Stimulated activated CD4-positive, alpha-beta T cell treated with anti-CD3 and anti-CD28 coated beads, TNF-alpha, amount 100 ng/mL, for 1 hour (primary cell): ENCODE results near the gene KIFC1.
A peak's percentile ranks its signal among the peaks of the same experiment; 100 is the strongest.

Experiments
- DNase-seq, 3 donors: peaks; one replicate each; pipeline ENCODE4 v3.0.0-alpha.2; 2020; ENCODE audit warnings: low read depth in 3 of 3, low spot score in 1 of 3

KIFC1 gene

DNA sequence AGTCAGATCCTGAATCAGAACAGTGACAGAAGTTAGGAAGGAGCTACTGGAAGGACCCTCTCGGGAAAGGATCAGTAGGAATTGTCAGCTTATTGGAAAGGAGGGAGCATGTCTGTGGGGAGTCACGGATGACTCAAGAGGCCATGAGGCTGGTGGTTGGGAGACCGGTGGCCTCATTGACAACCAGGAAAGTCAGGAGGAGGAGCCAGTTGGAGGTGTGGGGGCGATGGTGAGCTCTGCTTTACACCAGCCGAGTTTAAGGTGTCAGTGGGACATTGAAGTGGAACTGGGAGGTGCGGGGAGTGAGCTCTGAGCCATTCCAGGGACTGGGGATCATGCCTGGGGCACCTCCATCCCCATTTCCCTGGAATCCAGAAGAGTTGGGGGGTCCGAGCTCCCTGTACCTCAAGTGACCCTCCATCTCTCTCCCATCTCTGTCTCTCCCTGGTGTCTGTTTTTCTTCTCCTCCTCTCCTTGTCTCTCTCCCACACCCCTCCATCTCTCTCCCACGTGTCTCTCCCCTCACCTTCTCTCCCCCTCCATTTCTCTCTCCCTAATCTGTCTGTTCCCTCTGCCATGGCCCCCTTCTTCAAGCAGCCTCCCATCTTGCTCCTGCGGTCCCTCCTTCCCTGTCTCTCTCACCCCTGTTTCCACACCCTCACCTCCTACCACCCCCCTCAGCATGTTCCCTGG, 48.5 kb downstream of the KIFC1 start:
- DNase-seq, result no peak

DNA sequence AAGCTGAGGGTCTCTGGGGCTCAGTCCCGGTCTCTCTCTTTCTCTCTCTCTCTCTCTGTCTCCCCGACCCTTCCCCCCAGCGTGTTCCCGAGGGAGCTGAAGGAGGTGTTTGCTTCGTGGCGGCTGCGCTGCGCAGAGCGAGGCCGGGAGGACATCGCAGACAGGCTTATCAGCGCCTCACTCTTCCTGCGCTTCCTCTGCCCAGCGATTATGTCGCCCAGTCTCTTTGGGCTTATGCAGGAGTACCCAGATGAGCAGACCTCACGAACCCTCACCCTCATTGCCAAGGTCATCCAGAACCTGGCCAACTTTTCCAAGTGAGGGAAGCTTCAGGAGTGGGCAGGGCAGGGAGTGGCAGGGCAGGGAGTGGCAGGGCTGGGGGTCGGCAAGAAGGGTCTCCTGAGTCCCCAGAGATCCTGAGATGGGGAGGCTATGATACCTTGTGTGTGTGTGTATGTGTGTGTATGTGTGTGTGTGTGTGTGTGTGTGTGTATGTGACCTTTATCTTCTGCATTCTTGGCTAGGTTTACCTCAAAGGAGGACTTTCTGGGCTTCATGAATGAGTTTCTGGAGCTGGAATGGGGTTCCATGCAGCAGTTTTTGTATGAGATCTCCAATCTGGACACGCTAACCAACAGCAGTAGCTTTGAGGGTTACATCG, 49.2 kb downstream of the KIFC1 start:
- DNase-seq, result no peak

DNA sequence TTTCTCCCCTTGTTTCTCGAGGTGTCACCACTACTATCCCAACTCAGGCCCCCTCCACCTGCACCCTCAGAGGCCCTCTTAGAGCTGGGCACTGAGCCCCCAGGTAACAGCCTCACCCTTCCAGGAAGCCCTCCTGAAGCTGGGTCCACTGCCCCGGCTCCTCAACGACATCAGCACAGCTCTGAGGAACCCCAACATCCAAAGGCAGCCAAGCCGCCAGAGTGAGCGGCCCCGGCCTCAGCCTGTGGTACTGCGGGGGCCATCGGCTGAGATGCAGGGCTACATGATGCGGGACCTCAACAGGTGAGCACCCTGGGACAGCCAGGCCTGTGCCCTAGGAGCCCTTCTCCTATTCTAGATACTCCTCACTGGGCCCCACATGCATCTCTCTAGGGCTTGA, 49.8 kb downstream of the KIFC1 start:
- DNase-seq, result no peak

DNA sequence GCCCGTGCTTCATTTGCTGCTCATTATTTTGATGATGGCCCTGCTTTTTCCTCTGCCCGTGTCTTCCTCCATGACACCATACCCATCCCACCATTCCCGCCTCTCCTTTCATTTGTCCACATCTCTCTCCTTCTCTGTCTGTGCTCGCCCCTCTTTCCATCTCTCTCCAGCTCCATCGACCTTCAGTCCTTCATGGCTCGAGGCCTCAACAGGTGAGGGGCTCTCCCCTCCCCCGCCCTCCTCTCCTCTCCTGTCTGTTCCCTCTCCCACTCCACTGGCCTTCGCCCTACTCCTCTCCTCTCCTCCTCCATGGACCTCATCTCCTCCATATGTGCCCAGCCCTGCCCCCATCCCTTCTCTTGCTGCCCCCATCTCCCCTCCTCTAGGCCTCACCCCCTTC, 50.7 kb downstream of the KIFC1 start:
- no peak for DNase-seq

DNA sequence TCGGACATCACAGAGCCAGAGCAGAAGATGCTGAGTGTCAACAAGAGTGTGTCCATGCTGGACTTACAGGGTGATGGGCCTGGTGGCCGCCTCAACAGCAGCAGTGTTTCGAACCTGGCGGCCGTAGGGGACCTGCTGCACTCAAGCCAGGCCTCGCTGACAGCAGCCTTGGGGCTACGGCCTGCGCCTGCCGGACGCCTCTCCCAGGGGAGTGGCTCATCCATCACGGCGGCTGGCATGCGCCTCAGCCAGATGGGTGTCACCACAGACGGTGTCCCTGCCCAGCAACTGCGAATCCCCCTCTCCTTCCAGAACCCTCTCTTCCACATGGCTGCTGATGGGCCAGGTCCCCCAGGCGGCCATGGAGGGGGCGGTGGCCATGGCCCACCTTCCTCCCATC, 51.4 kb downstream of the KIFC1 start:
- no peak for DNase-seq

GRCh38 chr6:33443619-33444504, 52.2 kb downstream of the KIFC1 start:
- DNase-seq, result no peak

GRCh38 chr6:33445119-33445603, 53.5 kb downstream of the KIFC1 start:
- DNase-seq, result no peak

GRCh38 chr6:33446356-33446755, 54.7 kb downstream of the KIFC1 start:
- DNase-seq, result no peak

- DNase-seq, result no peak
These were observed 58.8 kb downstream of the KIFC1 start for GRCh38 chr6:33450434-33450833.

- no peak for DNase-seq
These were observed 60.0 kb downstream of the KIFC1 start for GRCh38 chr6:33451606-33452005.

GRCh38 chr6:33452496-33452895, 60.9 kb downstream of the KIFC1 start:
- DNase-seq, result no peak

DNA sequence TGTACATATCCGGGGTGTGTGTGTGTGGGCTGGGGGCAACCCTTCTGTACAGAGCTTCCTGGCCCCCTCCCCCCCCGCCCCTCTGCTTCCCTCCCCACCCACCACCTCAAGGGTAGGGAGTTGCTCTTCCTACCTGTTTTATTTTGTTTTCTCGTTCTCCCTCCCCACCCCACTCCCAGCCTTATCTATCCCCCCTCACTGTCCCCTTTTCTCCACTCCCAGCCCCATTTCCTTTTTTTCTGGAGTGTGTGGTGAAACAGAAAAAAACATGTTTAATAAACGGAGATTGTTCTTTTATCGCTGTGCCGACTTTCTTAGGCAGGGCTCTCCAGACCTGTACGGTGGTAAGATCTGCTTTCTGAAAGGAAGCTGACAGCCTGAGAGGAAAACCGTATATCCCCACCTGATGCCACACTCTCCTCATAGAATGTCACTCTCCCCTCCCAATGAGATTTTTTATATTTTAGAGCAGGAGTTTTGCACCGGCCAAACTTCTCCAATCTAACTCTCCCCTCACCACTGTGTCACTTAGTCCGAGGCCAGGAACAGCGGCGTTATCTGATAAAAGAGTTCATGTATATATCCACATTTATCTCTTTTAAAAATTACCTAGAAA, 61.9 kb downstream of the KIFC1 start:
- DNase-seq, result no peak

DNA sequence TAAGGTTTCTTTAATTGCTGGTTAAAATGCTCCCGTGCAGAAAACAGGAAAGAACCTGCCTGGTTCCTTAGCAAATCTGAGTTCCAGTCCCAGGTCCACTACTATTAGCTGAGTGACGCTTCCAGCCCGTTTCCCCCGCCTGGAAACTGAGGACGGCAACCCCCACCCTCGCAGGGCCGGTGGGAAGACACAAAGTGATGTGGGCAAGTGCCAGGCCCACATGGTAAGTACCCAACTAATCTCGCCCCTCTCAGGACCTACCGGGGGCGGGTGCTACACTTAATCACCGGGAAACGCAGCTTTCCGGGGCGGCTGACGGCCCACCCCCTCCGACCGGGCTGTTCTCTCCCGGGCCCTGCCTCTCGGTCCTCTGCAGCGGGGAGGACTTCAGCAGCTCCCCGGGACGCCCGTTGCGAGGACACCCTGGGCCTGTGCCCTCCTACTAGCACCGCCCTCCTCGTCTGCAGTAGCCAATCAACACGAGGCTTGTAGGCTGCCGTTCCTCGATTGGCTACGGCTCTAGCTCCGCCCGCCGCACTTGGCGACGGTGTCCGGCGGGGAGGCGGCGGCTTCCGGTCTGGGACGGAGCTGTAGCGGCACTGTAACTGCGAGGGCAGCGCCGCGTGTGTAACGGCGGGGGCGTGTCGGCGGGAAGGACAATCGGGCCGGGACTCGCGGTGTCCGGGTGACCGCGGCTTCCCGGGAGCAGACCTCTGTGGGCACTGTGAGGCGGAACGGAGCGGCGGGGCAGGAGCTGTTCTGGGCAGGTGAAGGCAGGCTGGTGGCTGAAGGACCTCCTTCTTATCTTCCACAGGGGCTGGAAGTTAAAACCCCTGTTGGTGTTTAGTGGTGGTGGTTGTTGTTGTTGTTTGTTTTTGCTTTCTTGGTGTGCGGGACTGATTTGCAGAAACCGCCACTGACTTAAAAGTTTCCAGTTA, 62.7 kb downstream of the KIFC1 start, which contains the start of gene ZBTB9:
ZBTB9 (plus strand) TSS at position 568 of the 938 bp plus-strand sequence. CDS start 525 bp downstream, outside the sequence.
- DNase-seq, result peak; percentile 82 to 87 (median 87)

- DNase-seq, result no peak
These were observed 63.4 kb downstream of the KIFC1 start for GRCh38 chr6:33455051-33455450.

GRCh38 chr6:33456156-33456555, 64.5 kb downstream of the KIFC1 start:
- no peak for DNase-seq

- no peak for DNase-seq
These were observed 67.1 kb downstream of the KIFC1 start for GRCh38 chr6:33458676-33459075.

GRCh38 chr6:33459226-33459625, 67.6 kb downstream of the KIFC1 start:
- no peak for DNase-seq
